Medulla oblongata (tissue), 1 donor: Measurements from ENCODE around the gene ENAM.
"Not testable (repeated sequence)": the region's sequence is repeated elsewhere in the genome, so short reads cannot be mapped to it uniquely, and the experiment has no call there.

Experiments
- DNase-seq: peaks from one replicate; pipeline ENCODE4 v3.0.0-alpha.2; 2015; ENCODE audit errors: extremely low spot score

ENAM gene

GRCh38 chr4:70629469-70630090, 1.0 kb downstream of the ENAM start:
- DNase-seq, result no peak

GRCh38 chr4:70630162-70630561, 1.6 kb downstream of the ENAM start:
- no peak for DNase-seq

- DNase-seq, result no peak
Observed at GRCh38 chr4:70632028-70632427, 3.5 kb downstream of the ENAM start.

GRCh38 chr4:70634482-70634881, 5.9 kb downstream of the ENAM start:
- DNase-seq, result no peak

GRCh38 chr4:70637239-70637913, 8.8 kb downstream of the ENAM start:
- DNase-seq, result no peak

GRCh38 chr4:70640192-70640591, 11.6 kb downstream of the ENAM start:
- DNase-seq, result no peak

- not testable (repeated sequence) for DNase-seq
Observed at GRCh38 chr4:70650741-70651140, 22.2 kb downstream of the ENAM start.

- DNase-seq, result peak; percentile 38
Observed at GRCh38 chr4:70651864-70652506, 23.4 kb downstream of the ENAM start.

- no peak for DNase-seq
Observed at GRCh38 chr4:70654605-70655011, 26.1 kb downstream of the ENAM start.

GRCh38 chr4:70657326-70657725, 28.8 kb downstream of the ENAM start:
- DNase-seq, result no peak

- no peak for DNase-seq
Observed at GRCh38 chr4:70658418-70658817, 29.9 kb downstream of the ENAM start.

GRCh38 chr4:70660106-70660505, 31.6 kb downstream of the ENAM start:
- no peak for DNase-seq

- DNase-seq, result not testable (repeated sequence)
Observed at GRCh38 chr4:70661309-70661922, 32.9 kb downstream of the ENAM start.

- DNase-seq, result no peak
Observed at GRCh38 chr4:70666369-70666768, 37.8 kb downstream of the ENAM start, which contains the start of gene JCHAIN. TSS of gene JCHAIN (minus strand) at chr4:70666508. CDS start at chr4:70666490, 18 bp downstream.

GRCh38 chr4:70667740-70668535, 39.4 kb downstream of the ENAM start:
- no peak for DNase-seq

GRCh38 chr4:70670332-70671014, 41.9 kb downstream of the ENAM start:
- DNase-seq, result no peak

GRCh38 chr4:70671091-70671490, 42.5 kb downstream of the ENAM start:
- DNase-seq, result no peak

- DNase-seq, result no peak
Observed at GRCh38 chr4:70674191-70674590, 45.6 kb downstream of the ENAM start.

- DNase-seq, result no peak
Observed at GRCh38 chr4:70674731-70675130, 46.2 kb downstream of the ENAM start.

GRCh38 chr4:70676554-70677090, 48.1 kb downstream of the ENAM start:
- DNase-seq, result no peak
